B cell (primary cell): ENCODE data around the gene PLPPR1. TPM values are rescaled to one million over a fixed set of nuclear protein-coding genes. Genes with fewer than 3 reads are reported as not detected.

Experiments used
- ATAC-seq: fragments of 200-7000 bp; cut with Tn5 transposase; one replicate; pipeline ENCODE4 v1.10.0; 2021; ENCODE audit warnings: low read depth, mild to moderate bottlenecking, moderate number of reproducible peaks, moderate library complexity
- CTCF ChIA-PET: fragments of 350-600 bp; sonication (Branson Sonifier 250); formaldehyde crosslinking; loops from one replicate; lab custom pipeline; 2021; ENCODE audit warnings: antibody characterized with exemption, inconsistent platforms; lab: Charles Lee
- POLR2A ChIA-PET: fragments of 350-600 bp; sonication (Branson Sonifier 250); formaldehyde crosslinking; loops from one replicate; lab custom pipeline; 2021; ENCODE audit warnings: antibody characterized with exemption; lab: Charles Lee
- DNase-seq: peaks from one replicate; pipeline ENCODE4 v3.0.0; 2013
- H2AFZ ChIP-seq: 2 replicates; pipeline ENCODE4 v1.6.1; 2012; ENCODE audit warnings: mild to moderate bottlenecking, low read depth, low read length; ENCODE audit not compliant: insufficient read depth, poor library complexity, severe bottlenecking
- H3K27ac ChIP-seq, 2 donors: 1 replicate in 1 of 2; 2 replicates in 1 of 2; pipeline ENCODE4 v1.5.1; 2012 to 2013; ENCODE audit warnings: low read length in 2 of 2, mild to moderate bottlenecking in 2 of 2, moderate library complexity in 1 of 2
- H3K27me3 ChIP-seq, 4 experiments: fragments of 200-600 bp in 1 of 4; sonication (generic) in 1 of 4; replicated peaks in 1 of 4; 1 replicate in 2 of 4; 2 replicates in 2 of 4; pipeline versions ENCODE4 v1.6.1 to v1.7.0; 2013 to 2016; ENCODE audit warnings: low read length in 3 of 4, mild to moderate bottlenecking in 2 of 4, mixed read lengths in 1 of 4, moderate library complexity in 1 of 4; ENCODE audit not compliant: insufficient read depth in 4 of 4, control insufficient read depth in 3 of 4; ENCODE audit errors: control extremely low read depth in 1 of 4
- H3K36me3 ChIP-seq, 2 experiments: replicated peaks in 1 of 2; 1 replicate in 1 of 2; 2 replicates in 1 of 2; pipeline versions ENCODE4 v1.6.1 to v1.7.1; 2013; ENCODE audit warnings: low read length in 1 of 2; ENCODE audit not compliant: insufficient read depth in 2 of 2, control insufficient read depth in 1 of 2; ENCODE audit errors: control extremely low read depth in 1 of 2, extremely low read depth in 1 of 2
- H3K4me1 ChIP-seq, 2 donors: fragments of 200-600 bp in 1 of 2; sonication (generic) in 1 of 2; 1 replicate in 1 of 2; 2 replicates in 1 of 2; pipeline versions ENCODE4 v1.5.1 to v1.6.1; 2013 to 2017; ENCODE audit warnings: low read length in 2 of 2; ENCODE audit not compliant: control insufficient read depth in 2 of 2, insufficient read depth in 2 of 2
- H3K4me2 ChIP-seq: replicated peaks from 2 replicates; pipeline ENCODE3; 2012; ENCODE audit warnings: mild to moderate bottlenecking, low read depth, low read length; ENCODE audit not compliant: poor library complexity, severe bottlenecking
- H3K4me3 ChIP-seq, 5 experiments: fragments of 200-600 bp in 1 of 5; sonication (generic) in 1 of 5; 1 replicate in 3 of 5; 2 replicates in 2 of 5; pipeline versions ENCODE4 v1.5.1 to v1.7.0; 2011 to 2016; ENCODE audit warnings: low read length in 4 of 5, mild to moderate bottlenecking in 4 of 5, low read depth in 2 of 5, control low read depth in 1 of 5, moderate library complexity in 1 of 5; ENCODE audit not compliant: insufficient read depth in 1 of 5; ENCODE audit errors: control extremely low read depth in 1 of 5, extremely low read depth in 1 of 5
- H3K79me2 ChIP-seq: fragments of 200-600 bp; sonication (generic); one replicate; pipeline ENCODE4 v1.6.0; 2016; ENCODE audit warnings: low read length; ENCODE audit not compliant: control insufficient read depth, insufficient read depth
- H3K9ac ChIP-seq: fragments of 200-600 bp; sonication (generic); 2 replicates; pipeline ENCODE4 v1.6.1; 2017; ENCODE audit warnings: mild to moderate bottlenecking, low read length, moderate library complexity
- H3K9me3 ChIP-seq, 3 donors: one replicate each; pipeline versions ENCODE4 v1.6.1 to v1.7.1; 2013; ENCODE audit warnings: low read length in 2 of 3; ENCODE audit not compliant: control insufficient read depth in 2 of 3, insufficient read depth in 1 of 3; ENCODE audit errors: control extremely low read depth in 1 of 3
- H4K20me1 ChIP-seq: 2 replicates; pipeline ENCODE4 v1.6.0; 2012; ENCODE audit warnings: mild to moderate bottlenecking, low read length; ENCODE audit not compliant: insufficient read depth, control insufficient read depth, poor library complexity, severe bottlenecking
- H3K27ac Mint-ChIP-seq: one replicate; pipeline ENCODE4 v1.8.0; 2021; ENCODE audit warnings: mixed read lengths
- H3K27me3 Mint-ChIP-seq: one replicate; pipeline ENCODE4 v1.8.0; 2021; ENCODE audit warnings: mixed read lengths
- H3K4me1 Mint-ChIP-seq: one replicate; pipeline ENCODE4 v1.8.0; 2021; ENCODE audit warnings: mixed read lengths
- H3K4me3 Mint-ChIP-seq: one replicate; pipeline ENCODE4 v1.8.0; 2021; ENCODE audit warnings: mixed read lengths
- H3K9me3 Mint-ChIP-seq: one replicate; pipeline ENCODE4 v1.8.0; 2022; ENCODE audit warnings: mixed read lengths; ENCODE audit not compliant: insufficient read depth
- EZH2 ChIP-seq: IDR thresholded peaks from 2 replicates; pipeline ENCODE4 v1.6.1; 2012; ENCODE audit warnings: borderline replicate concordance, low read depth, mild to moderate bottlenecking, moderate library complexity, low read length; ENCODE audit not compliant: insufficient read depth, poor library complexity, severe bottlenecking
- WGBS: methylation state at CpG from one replicate; pipeline ENCODE4 v1.1.5; 2013; ENCODE audit warnings: missing lambda C conversion rate; ENCODE audit not compliant: insufficient coverage; 5-methylcytosine and 5-hydroxymethylcytosine counted together
- intact Hi-C: fragments of 100-400 bp; cut with micrococcal nuclease; formaldehyde crosslinking; loops from one replicate; pipeline ENCODE4 v1.10.0; 2022
- polyA plus RNA-seq: library from polyadenylated mRNA; depleted of rRNA; stranded (reverse); fragments of >200 nt; gene quantifications from 2 replicates; pipeline ENCODE4 v1.2.3, GENCODE V29; 2012
- total RNA-seq, 2 donors: library from RNA; stranded (reverse); fragments of 120-200 nt in 1 of 2; gene quantifications; 1 replicate in 1 of 2; 2 replicates in 1 of 2; pipeline versions ENCODE4 v1.2.3 to v1.2.4, GENCODE V29; 2013 to 2022
- TF ChIP-seq, protein P1 (sequence below): fragments of 200-600 bp; IDR thresholded peaks from one replicate; pipeline ENCODE4 v1.8.0; 2022; ENCODE audit warnings: antibody characterized with exemption, mild to moderate bottlenecking

The PLPPR1 gene
- total and polyA plus RNA-seq, 2 donors (not counting 1 experiment from before 2014, with no cell fraction given) = not detected

GRCh38 chr9:100990605-100991381, 37.7 kb upstream of the PLPPR1 start:
- ATAC-seq = no peak
- Histone ChIP-seq H3K27ac (no peak overlapping the region), H3K4me3 (no peak overlapping the region), H3K27me3 (no peaks in the 10 kb centered on the region), H2AFZ (no peak overlapping the region), H3K36me3 (no peaks in the 10 kb centered on the region), H4K20me1 (no peaks in the 10 kb centered on the region), H3K4me2 (no peak overlapping the region), H3K9ac (no peak overlapping the region), H3K9me3 (no peaks in the 10 kb centered on the region), H3K79me2 (no peaks in the 10 kb centered on the region), H3K4me1 (no peaks in the 10 kb centered on the region)
- TF ChIP-seq, protein P1, sequence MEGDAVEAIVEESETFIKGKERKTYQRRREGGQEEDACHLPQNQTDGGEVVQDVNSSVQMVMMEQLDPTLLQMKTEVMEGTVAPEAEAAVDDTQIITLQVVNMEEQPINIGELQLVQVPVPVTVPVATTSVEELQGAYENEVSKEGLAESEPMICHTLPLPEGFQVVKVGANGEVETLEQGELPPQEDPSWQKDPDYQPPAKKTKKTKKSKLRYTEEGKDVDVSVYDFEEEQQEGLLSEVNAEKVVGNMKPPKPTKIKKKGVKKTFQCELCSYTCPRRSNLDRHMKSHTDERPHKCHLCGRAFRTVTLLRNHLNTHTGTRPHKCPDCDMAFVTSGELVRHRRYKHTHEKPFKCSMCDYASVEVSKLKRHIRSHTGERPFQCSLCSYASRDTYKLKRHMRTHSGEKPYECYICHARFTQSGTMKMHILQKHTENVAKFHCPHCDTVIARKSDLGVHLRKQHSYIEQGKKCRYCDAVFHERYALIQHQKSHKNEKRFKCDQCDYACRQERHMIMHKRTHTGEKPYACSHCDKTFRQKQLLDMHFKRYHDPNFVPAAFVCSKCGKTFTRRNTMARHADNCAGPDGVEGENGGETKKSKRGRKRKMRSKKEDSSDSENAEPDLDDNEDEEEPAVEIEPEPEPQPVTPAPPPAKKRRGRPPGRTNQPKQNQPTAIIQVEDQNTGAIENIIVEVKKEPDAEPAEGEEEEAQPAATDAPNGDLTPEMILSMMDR = no peak
- TF ChIP-seq EZH2 = no peak
- no peaks in the 10 kb centered on the region for H3K27me3 Mint-ChIP-seq
- intact Hi-C loops = no loop called here
- H3K9me3 Mint-ChIP-seq = peaks cover 2% of the 10 kb centered on the region
- ChIA-PET CTCF (no interaction called here), POLR2A (no interaction called here)
- DNase-seq = no peak
- no peaks in the 10 kb centered on the region for H3K4me1 Mint-ChIP-seq
- no peak overlapping the region for H3K27ac Mint-ChIP-seq
- H3K4me3 Mint-ChIP-seq = no peak overlapping the region
- WGBS = 33% methylated on average over 1 of the region's 1 CpG

DNA sequence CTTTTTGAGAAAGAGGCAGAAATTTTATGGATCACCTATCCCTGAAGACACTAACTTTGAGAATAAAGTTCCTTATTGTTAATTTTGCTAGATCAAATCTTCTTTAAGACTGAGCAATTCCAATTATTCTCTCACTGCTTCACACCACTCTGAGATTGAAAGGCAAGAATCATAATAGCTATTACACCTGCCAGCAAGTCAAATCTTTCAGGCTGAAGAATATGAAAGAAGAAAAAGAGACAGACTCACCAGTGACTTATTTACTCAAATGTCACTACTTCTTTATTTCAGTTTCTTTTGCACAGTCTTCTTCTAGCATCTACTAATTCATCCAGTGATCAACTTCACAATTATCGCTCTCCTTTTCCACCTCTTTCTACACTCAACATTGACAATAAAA, 35.9 kb upstream of the PLPPR1 start:
- Histone ChIP-seq H3K27ac (no peak overlapping the region), H3K4me1 (no peaks in the 10 kb centered on the region), H3K27me3 (no peaks in the 10 kb centered on the region), H3K79me2 (no peaks in the 10 kb centered on the region), H4K20me1 (no peaks in the 10 kb centered on the region), H3K9me3 (no peaks in the 10 kb centered on the region), H3K36me3 (no peaks in the 10 kb centered on the region), H3K9ac (no peak overlapping the region), H2AFZ (no peak overlapping the region), H3K4me2 (no peak overlapping the region), H3K4me3 (no peak overlapping the region)
- Mint-ChIP-seq H3K27ac (no peak overlapping the region), H3K4me3 (no peak overlapping the region), H3K9me3 (peaks cover 2% of the 10 kb centered on the region), H3K27me3 (no peaks in the 10 kb centered on the region), H3K4me1 (no peaks in the 10 kb centered on the region)
- ChIA-PET POLR2A (no interaction called here), CTCF (no interaction called here)
- TF ChIP-seq, protein P1 = no peak
- no peak for TF ChIP-seq EZH2
- ATAC-seq (no peak), DNase-seq (no peak)
- intact Hi-C loops = no loop called here
- WGBS = no CpG with 5 or more reads among the region's 1 CpG
